Calu3 (cell line): ENCODE data around the gene MAGI1. TPM values are rescaled to one million over a fixed set of nuclear protein-coding genes. Genes with fewer than 3 reads are reported as not detected.
"Not testable (repeated sequence)": the region's sequence is repeated elsewhere in the genome, so short reads cannot be mapped to it uniquely, and the experiment has no call there.

Experiments used
- BruUV-seq: library from RNA; stranded (reverse); fragments of 400-500 nt; replicated peaks from 2 replicates; lab custom pipeline; 2021; lab: Mats Ljungman, UMichigan
- CTCF ChIA-PET: fragments of 300-600 bp; sonication (Branson Sonifier 250); formaldehyde crosslinking; loops from one replicate; lab custom pipeline; 2022; ENCODE audit warnings: antibody characterized with exemption; lab: Charles Lee
- DNase-seq: peaks from one replicate; pipeline ENCODE4 v3.0.0; 2022
- H3K27ac Mint-ChIP-seq: one replicate; pipeline ENCODE4 v1.8.0; 2022; ENCODE audit warnings: mixed read lengths; ENCODE audit not compliant: unreplicated experiment
- H3K27me3 Mint-ChIP-seq: one replicate; pipeline ENCODE4 v1.8.0; 2022; ENCODE audit warnings: mixed read lengths; ENCODE audit not compliant: unreplicated experiment
- H3K36me3 Mint-ChIP-seq: one replicate; pipeline ENCODE4 v1.8.0; 2022; ENCODE audit warnings: mild to moderate bottlenecking, moderate library complexity, mixed read lengths; ENCODE audit not compliant: insufficient read depth, unreplicated experiment
- H3K4me1 Mint-ChIP-seq: one replicate; pipeline ENCODE4 v1.8.0; 2022; ENCODE audit warnings: mild to moderate bottlenecking, low read depth, mixed read lengths; ENCODE audit not compliant: unreplicated experiment
- H3K4me3 Mint-ChIP-seq: one replicate; pipeline ENCODE4 v1.8.0; 2022; ENCODE audit warnings: mild to moderate bottlenecking, low read depth, moderate library complexity, mixed read lengths; ENCODE audit not compliant: unreplicated experiment
- H3K9me3 Mint-ChIP-seq: one replicate; pipeline ENCODE4 v1.8.0; 2022; ENCODE audit warnings: low read depth, mixed read lengths; ENCODE audit not compliant: unreplicated experiment
- intact Hi-C: fragments of 100-400 bp; cut with micrococcal nuclease; formaldehyde crosslinking; loops from one replicate; pipeline ENCODE4 v1.10.0; 2022; ENCODE audit not compliant: unreplicated experiment
- total RNA-seq: library from RNA; stranded (reverse); gene quantifications from 2 replicates; pipeline ENCODE4 v1.2.3, GENCODE V29; 2022
- TF ChIP-seq, protein P1 (sequence below): fragments of 200-600 bp; IDR thresholded peaks from one replicate; pipeline ENCODE4 v1.8.0; 2022; ENCODE audit warnings: antibody characterized with exemption; ENCODE audit not compliant: unreplicated experiment

Gene MAGI1
- total RNA-seq, 1 experiment from 2014 or later: 76.4 TPM

GRCh38 chr3:65549626-65549959 lies 489.1 kb downstream of the MAGI1 start:
- Mint-ChIP-seq H3K9me3 (no peaks in the 10 kb centered on the region), H3K27me3 (no peaks in the 10 kb centered on the region), H3K4me1 (peaks cover 31% of the 10 kb centered on the region), H3K36me3 (peaks cover 3% of the 10 kb centered on the region), H3K27ac (no peak overlapping the region), H3K4me3 (peak overlapping the region; percentile 65)
- DNase-seq: no peak
- intact Hi-C loops: no loop called here
- CTCF ChIA-PET: no interaction called here
- TF ChIP-seq, protein P1, sequence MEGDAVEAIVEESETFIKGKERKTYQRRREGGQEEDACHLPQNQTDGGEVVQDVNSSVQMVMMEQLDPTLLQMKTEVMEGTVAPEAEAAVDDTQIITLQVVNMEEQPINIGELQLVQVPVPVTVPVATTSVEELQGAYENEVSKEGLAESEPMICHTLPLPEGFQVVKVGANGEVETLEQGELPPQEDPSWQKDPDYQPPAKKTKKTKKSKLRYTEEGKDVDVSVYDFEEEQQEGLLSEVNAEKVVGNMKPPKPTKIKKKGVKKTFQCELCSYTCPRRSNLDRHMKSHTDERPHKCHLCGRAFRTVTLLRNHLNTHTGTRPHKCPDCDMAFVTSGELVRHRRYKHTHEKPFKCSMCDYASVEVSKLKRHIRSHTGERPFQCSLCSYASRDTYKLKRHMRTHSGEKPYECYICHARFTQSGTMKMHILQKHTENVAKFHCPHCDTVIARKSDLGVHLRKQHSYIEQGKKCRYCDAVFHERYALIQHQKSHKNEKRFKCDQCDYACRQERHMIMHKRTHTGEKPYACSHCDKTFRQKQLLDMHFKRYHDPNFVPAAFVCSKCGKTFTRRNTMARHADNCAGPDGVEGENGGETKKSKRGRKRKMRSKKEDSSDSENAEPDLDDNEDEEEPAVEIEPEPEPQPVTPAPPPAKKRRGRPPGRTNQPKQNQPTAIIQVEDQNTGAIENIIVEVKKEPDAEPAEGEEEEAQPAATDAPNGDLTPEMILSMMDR: no peak
- no TSS peak for BruUV-seq

GRCh38 chr3:65548848-65549625 lies 489.7 kb downstream of the MAGI1 start:
- no TSS peak for BruUV-seq
- H3K9me3 Mint-ChIP-seq: no peaks in the 10 kb centered on the region
- DNase-seq: peak; percentile 37
- H3K27ac Mint-ChIP-seq: no peak overlapping the region
- H3K4me3 Mint-ChIP-seq: peak overlapping the region; percentile 65
- intact Hi-C loops: no loop called here
- H3K4me1 Mint-ChIP-seq: peaks cover 37% of the 10 kb centered on the region
- peaks cover 3% of the 10 kb centered on the region for H3K36me3 Mint-ChIP-seq
- CTCF ChIA-PET: no interaction called here
- no peaks in the 10 kb centered on the region for H3K27me3 Mint-ChIP-seq
- TF ChIP-seq, protein P1: no peak

DNA sequence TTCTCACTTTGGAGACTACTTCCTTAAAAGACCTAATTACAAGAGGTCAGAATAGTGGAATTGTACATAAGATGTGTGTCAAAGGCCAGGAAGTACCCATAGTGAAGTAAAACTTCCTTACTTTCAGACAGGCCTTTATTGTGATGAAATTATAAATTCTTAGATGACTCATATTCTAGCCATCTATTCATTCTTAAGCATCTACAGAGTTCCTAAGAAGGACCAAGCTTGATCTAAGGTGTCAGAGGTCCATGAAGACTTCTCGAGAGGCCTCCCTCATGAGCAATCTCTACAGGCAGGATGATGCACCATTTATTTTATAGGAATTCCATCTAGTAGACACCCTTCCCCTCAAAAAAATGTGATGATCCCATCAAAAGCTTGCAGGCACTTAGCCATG lies 493.3 kb downstream of the MAGI1 start:
- intact Hi-C loops: no loop called here
- Mint-ChIP-seq H3K27me3 (no peaks in the 10 kb centered on the region), H3K4me3 (no peak overlapping the region), H3K36me3 (peaks cover 3% of the 10 kb centered on the region), H3K9me3 (no peaks in the 10 kb centered on the region), H3K4me1 (peaks cover 30% of the 10 kb centered on the region), H3K27ac (no peak overlapping the region)
- no peak for DNase-seq
- TF ChIP-seq, protein P1: no peak
- BruUV-seq: no TSS peak
- CTCF ChIA-PET: no interaction called here

DNA sequence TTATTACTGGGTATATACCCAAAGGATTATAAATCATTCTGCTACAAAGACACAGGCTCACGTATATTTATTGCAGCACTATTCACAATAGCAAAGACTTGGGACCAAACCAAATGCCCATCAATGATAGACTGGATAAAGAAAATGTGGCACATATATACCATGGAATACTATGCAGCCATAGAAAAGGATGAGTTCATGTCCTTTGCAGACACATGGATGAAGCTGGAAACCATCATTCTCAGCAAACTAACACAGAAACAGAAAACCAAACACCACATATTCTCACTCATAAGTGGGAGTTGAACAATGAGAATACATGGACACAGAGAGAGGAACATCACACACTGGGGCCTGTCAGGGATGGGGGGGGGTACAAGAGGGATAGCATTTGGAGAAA lies 495.3 kb downstream of the MAGI1 start:
- peaks cover 30% of the 10 kb centered on the region for H3K4me1 Mint-ChIP-seq
- H3K9me3 Mint-ChIP-seq, H3K36me3 Mint-ChIP-seq, intact Hi-C loops, BruUV-seq, H3K27ac Mint-ChIP-seq, H3K4me3 Mint-ChIP-seq, H3K27me3 Mint-ChIP-seq, DNase-seq: not testable (repeated sequence)
- CTCF ChIA-PET: interaction anchor here (0.7 kb wide), 1 partner anchor 24 kb away, joined by 5 read pairs; no protein-coding TSS in a partner anchor

GRCh38 chr3:65540666-65541065 lies 498.1 kb downstream of the MAGI1 start:
- Mint-ChIP-seq H3K4me1 (peaks cover 17% of the 10 kb centered on the region), H3K4me3 (no peak overlapping the region), H3K9me3 (no peaks in the 10 kb centered on the region), H3K36me3 (no peaks in the 10 kb centered on the region), H3K27ac (no peak overlapping the region), H3K27me3 (no peaks in the 10 kb centered on the region)
- DNase-seq: no peak
- no TSS peak for BruUV-seq
- TF ChIP-seq, protein P1: no peak
- CTCF ChIA-PET: no interaction called here
- intact Hi-C loops: no loop called here
